Glutamatergic neuron (in vitro differentiated cells): ENCODE measurements around the gene NBPF10. TPM values are rescaled to one million over a fixed set of nuclear protein-coding genes. Genes with fewer than 3 reads are reported as not detected.
"Not testable (repeated sequence)": the region's sequence is repeated elsewhere in the genome, so short reads cannot be mapped to it uniquely, and the experiment has no call there.

Experiments
- DNase-seq: peaks from one replicate; pipeline ENCODE4 v3.0.0; 2022
- H3K27ac Mint-ChIP-seq: one replicate; pipeline ENCODE4 v1.8.0; 2020; ENCODE audit warnings: mild to moderate bottlenecking, mixed read lengths, inconsistent platforms; ENCODE audit not compliant: unreplicated experiment
- H3K27me3 Mint-ChIP-seq: one replicate; pipeline ENCODE4 v1.8.0; 2020; ENCODE audit warnings: mild to moderate bottlenecking, moderate library complexity, mixed read lengths, inconsistent platforms; ENCODE audit not compliant: unreplicated experiment
- H3K36me3 Mint-ChIP-seq: one replicate; pipeline ENCODE4 v1.8.0; 2020; ENCODE audit warnings: mild to moderate bottlenecking, mixed read lengths, inconsistent platforms; ENCODE audit not compliant: unreplicated experiment
- H3K4me1 Mint-ChIP-seq: one replicate; pipeline ENCODE4 v1.8.0; 2020; ENCODE audit warnings: mild to moderate bottlenecking, low read depth, mixed read lengths, inconsistent platforms; ENCODE audit not compliant: unreplicated experiment
- H3K4me3 Mint-ChIP-seq: one replicate; pipeline ENCODE4 v1.8.0; 2020; ENCODE audit warnings: mild to moderate bottlenecking, mixed read lengths, inconsistent platforms; ENCODE audit not compliant: unreplicated experiment
- H3K9me3 Mint-ChIP-seq: one replicate; pipeline ENCODE4 v1.8.0; 2020; ENCODE audit warnings: mild to moderate bottlenecking, moderate library complexity, mixed read lengths, inconsistent platforms; ENCODE audit not compliant: unreplicated experiment
- long read RNA-seq: library from polyadenylated mRNA; unstranded; transcript quantifications from one replicate; pipeline ENCODE4 v2.0.0, GENCODE V29; 2020; ENCODE audit not compliant: unreplicated experiment
- total RNA-seq: library from RNA; stranded (reverse); fragmentation: NEBNext Ultra II Directional; extraction: Animal tissue kit (Norgen Biotek cat#: 25700); gene quantifications from one replicate; pipeline ENCODE4 v1.2.1, GENCODE V29; 2021; ENCODE audit not compliant: unreplicated experiment

The NBPF10 gene, protein sequence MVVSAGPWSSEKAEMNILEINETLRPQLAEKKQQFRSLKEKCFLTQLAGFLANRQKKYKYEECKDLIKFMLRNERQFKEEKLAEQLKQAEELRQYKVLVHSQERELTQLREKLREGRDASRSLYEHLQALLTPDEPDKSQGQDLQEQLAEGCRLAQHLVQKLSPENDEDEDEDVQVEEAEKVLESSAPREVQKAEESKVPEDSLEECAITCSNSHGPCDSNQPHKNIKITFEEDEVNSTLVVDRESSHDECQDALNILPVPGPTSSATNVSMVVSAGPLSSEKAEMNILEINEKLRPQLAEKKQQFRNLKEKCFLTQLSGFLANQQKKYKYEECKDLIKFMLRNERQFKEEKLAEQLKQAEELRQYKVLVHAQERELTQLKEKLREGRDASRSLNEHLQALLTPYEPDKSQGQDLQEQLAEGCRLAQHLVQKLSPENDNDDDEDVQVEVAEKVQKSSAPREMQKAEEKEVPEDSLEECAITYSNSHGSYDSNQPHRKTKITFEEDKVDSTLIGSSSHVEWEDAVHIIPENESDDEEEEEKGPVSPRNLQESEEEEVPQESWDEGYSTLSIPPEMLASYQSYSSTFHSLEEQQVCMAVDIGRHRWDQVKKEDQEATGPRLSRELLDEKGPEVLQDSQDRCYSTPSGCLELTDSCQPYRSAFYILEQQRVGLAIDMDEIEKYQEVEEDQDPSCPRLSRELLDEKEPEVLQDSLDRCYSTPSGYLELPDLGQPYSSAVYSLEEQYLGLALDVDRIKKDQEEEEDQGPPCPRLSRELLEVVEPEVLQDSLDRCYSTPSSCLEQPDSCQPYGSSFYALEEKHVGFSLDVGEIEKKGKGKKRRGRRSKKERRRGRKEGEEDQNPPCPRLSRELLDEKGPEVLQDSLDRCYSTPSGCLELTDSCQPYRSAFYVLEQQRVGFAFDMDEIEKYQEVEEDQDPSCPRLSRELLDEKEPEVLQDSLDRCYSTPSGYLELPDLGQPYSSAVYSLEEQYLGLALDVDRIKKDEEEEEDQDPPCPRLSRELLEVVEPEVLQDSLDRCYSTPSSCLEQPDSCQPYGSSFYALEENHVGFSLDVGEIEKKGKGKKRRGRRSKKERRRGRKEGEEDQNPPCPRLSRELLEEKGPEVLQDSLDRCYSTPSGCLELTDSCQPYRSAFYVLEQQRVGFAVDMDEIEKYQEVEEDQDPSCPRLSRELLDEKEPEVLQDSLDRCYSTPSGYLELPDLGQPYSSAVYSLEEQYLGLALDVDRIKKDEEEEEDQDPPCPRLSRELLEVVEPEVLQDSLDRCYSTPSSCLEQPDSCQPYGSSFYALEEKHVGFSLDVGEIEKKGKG (N-terminal part only)
- total RNA-seq: 0.25 TPM
- long read RNA-seq: 0 reads

- not testable (repeated sequence) for H3K4me3 Mint-ChIP-seq, H3K36me3 Mint-ChIP-seq, DNase-seq, H3K27ac Mint-ChIP-seq, H3K4me1 Mint-ChIP-seq, H3K9me3 Mint-ChIP-seq, H3K27me3 Mint-ChIP-seq
Observed at GRCh38 chr1:146144465-146144864, at the start of gene NBPF10. TSS of gene NBPF10 (minus strand) at chr1:146144804. CDS start at chr1:146144769, 35 bp downstream.

GRCh38 chr1:146174531-146174930, 29.9 kb upstream of the NBPF10 start:
- not testable (repeated sequence) for H3K9me3 Mint-ChIP-seq, H3K36me3 Mint-ChIP-seq, H3K27me3 Mint-ChIP-seq, H3K4me3 Mint-ChIP-seq, H3K27ac Mint-ChIP-seq, H3K4me1 Mint-ChIP-seq, DNase-seq

GRCh38 chr1:146167740-146168139, 23.1 kb upstream of the NBPF10 start:
- not testable (repeated sequence) for H3K27ac Mint-ChIP-seq, H3K36me3 Mint-ChIP-seq

DNA sequence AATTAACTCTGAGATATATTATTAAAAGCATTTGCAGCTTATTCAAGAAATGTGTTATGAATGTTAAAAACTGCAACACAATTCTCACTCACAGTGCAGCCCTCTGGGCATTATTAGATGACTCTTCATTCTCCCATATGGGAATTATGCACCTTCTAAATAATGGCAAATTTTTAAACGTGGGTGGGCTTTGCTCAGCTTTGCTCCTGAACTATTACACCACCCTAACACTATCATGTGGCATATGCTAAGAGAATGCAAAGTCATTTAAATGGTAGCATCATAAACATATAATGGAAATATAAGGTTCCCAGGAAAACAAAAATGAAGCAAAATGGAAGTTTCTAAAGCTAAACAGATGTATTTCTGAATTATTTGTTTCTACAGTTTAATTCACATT, 22.7 kb upstream of the NBPF10 start:
- H3K27ac Mint-ChIP-seq, DNase-seq, H3K36me3 Mint-ChIP-seq, H3K4me1 Mint-ChIP-seq, H3K27me3 Mint-ChIP-seq, H3K4me3 Mint-ChIP-seq, H3K9me3 Mint-ChIP-seq: not testable (repeated sequence)

More at GRCh38 chr1:146167740-146168139, 23.1 kb upstream of the NBPF10 start:
- not testable (repeated sequence) for DNase-seq, H3K27me3 Mint-ChIP-seq, H3K9me3 Mint-ChIP-seq, H3K4me1 Mint-ChIP-seq, H3K4me3 Mint-ChIP-seq

Other genes starting within 250 kb of the NBPF10 start
- gene ITGA10, start 234.8 kb downstream of the NBPF10 start, total RNA-seq: 1.1 TPM
- 24.7 TPM for gene PEX11B, start 226.1 kb downstream of the NBPF10 start, total RNA-seq
- 206 TPM for gene RBM8A, start 217.3 kb downstream of the NBPF10 start, total RNA-seq
- 20.3 TPM for gene LIX1L, start 186.8 kb downstream of the NBPF10 start, total RNA-seq
- 0.59 TPM for gene ANKRD34A, start 180.2 kb downstream of the NBPF10 start, total RNA-seq
- gene POLR3GL, start 180.1 kb downstream of the NBPF10 start, total RNA-seq: 13.2 TPM
- gene TXNIP, start 148.2 kb downstream of the NBPF10 start, total RNA-seq: 126 TPM
- not detected for gene HJV, start 123.1 kb downstream of the NBPF10 start, total RNA-seq
- gene NOTCH2NLA, start 84.2 kb upstream of the NBPF10 start, total RNA-seq: 1.8 TPM